Spleen (tissue), 7 donors: ENCODE data around the gene KCNQ1.

Experiments used
- CTCF ChIP-seq, 11 experiments: fragments of 200-600 bp in 7 of 11; fragments of 450-650 bp in 4 of 11; sonication (generic) in 4 of 11; IDR thresholded peaks in 8 of 11; conservative IDR thresholded peaks in 3 of 11; 1 replicate in 7 of 11; 2 replicates in 4 of 11; pipeline versions ENCODE4 v1.4.0 to v1.8.0; 2016 to 2021; ENCODE audit warnings: antibody characterized with exemption in 11 of 11, inconsistent platforms in 4 of 11, mild to moderate bottlenecking in 1 of 11
- POLR2A ChIP-seq, 3 donors: fragments of 450-650 bp; IDR thresholded peaks; one replicate each; pipeline ENCODE4 v1.5.1; 2017; ENCODE audit warnings: antibody characterized with exemption in 3 of 3, mild to moderate bottlenecking in 1 of 3
- donor health status: DM: no; HTN: no; CAD: no; lungs with moderate emphysema.
- donor health status: DM: no; HTN: no; CAD: no.
- donor health status: DM: no; HTN: no; CAD: no.

DNA sequence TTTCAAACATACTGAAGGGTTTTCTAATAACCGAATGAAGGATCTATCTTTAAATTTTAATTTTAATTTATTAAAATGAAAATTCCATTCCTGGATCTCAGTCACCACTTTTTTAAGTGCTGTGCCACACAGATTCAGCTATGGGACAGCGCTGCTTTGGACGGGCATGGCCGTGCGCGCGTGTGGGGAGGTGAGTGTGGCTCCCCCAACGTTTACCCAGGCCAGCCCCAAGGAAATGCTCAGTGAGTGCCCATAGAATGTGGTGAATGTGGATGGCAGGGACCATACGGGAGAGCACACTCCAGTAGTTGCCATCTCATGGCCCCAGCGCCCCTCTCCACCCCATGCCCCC is 343.0 kb downstream of the KCNQ1 start:
- TF ChIP-seq CTCF (IDR thresholded peaks at IDR 0.05 in 8 of 11, conservative IDR thresholded peaks at IDR 0.05 in 3 of 11) (no peak), POLR2A (IDR thresholded peaks at IDR 0.05) (no peak)
